Spleen (tissue), 11 donors: Measurements from ENCODE around the gene TENT5A. TPM values are rescaled to one million over a fixed set of nuclear protein-coding genes. Genes with fewer than 3 reads are reported as not detected.
"Not testable (repeated sequence)": the region's sequence is repeated elsewhere in the genome, so short reads cannot be mapped to it uniquely, and the experiment has no call there.

Experiments
- DNase-seq: peaks from one replicate; pipeline ENCODE4 v3.0.0-alpha.2; 2020
- H3K27ac ChIP-seq, 8 donors: fragments of 200-600 bp; sonication (generic) in 7 of 8; 1 replicate in 4 of 8; 2 replicates in 4 of 8; pipeline versions ENCODE4 v1.5.0 to v1.8.0; 2016 to 2021; ENCODE audit warnings: inconsistent platforms in 4 of 8, mild to moderate bottlenecking in 4 of 8, moderate library complexity in 1 of 8
- H3K27me3 ChIP-seq, 7 donors: fragments of 200-600 bp; sonication (generic) in 6 of 7; replicated peaks in 1 of 7; 1 replicate in 4 of 7; 2 replicates in 3 of 7; pipeline versions ENCODE4 v1.5.0 to v1.8.0; 2016 to 2021; ENCODE audit warnings: inconsistent platforms in 3 of 7, mild to moderate bottlenecking in 1 of 7
- H3K36me3 ChIP-seq, 6 donors: fragments of 200-600 bp; sonication (generic) in 5 of 6; 1 replicate in 4 of 6; 2 replicates in 2 of 6; pipeline versions ENCODE4 v1.5.0 to v1.8.0; 2016 to 2021; ENCODE audit warnings: inconsistent platforms in 2 of 6
- H3K4me1 ChIP-seq, 6 donors: fragments of 200-600 bp; sonication (generic) in 5 of 6; 1 replicate in 3 of 6; 2 replicates in 3 of 6; pipeline versions ENCODE4 v1.5.0 to v1.8.0; 2016 to 2021; ENCODE audit warnings: inconsistent platforms in 3 of 6
- H3K4me3 ChIP-seq, 8 donors: fragments of 200-600 bp; sonication (generic) in 7 of 8; 1 replicate in 4 of 8; 2 replicates in 4 of 8; pipeline versions ENCODE4 v1.5.0 to v1.8.0; 2016 to 2021; ENCODE audit warnings: inconsistent platforms in 4 of 8, mild to moderate bottlenecking in 4 of 8, moderate library complexity in 2 of 8
- H3K9me3 ChIP-seq, 8 donors: fragments of 200-600 bp; sonication (generic) in 7 of 8; 1 replicate in 4 of 8; 2 replicates in 4 of 8; pipeline versions ENCODE4 v1.5.0 to v1.8.0; 2016 to 2021; ENCODE audit warnings: inconsistent platforms in 4 of 8
- POLR2A ChIP-seq, 3 donors: fragments of 450-650 bp; IDR thresholded peaks; one replicate each; pipeline ENCODE4 v1.5.1; 2017; ENCODE audit warnings: antibody characterized with exemption in 3 of 3, mild to moderate bottlenecking in 1 of 3
- POLR2AphosphoS5 ChIP-seq, 3 donors: sonication (generic); formaldehyde crosslinking; IDR thresholded peaks; one replicate each; pipeline ENCODE4 v1.5.1; 2017; ENCODE audit warnings: antibody characterized with exemption in 3 of 3
- WGBS, 5 donors: extraction: QIAGEN DNeasy Blood & Tissue Kit in 3 of 5; methylation state at CpG; one replicate each; pipeline versions ENCODE4 v1.1.5 to v1.1.7; 2013 to 2018; 5-methylcytosine and 5-hydroxymethylcytosine counted together
- intact Hi-C: fragments of 100-400 bp; cut with DNase I; formaldehyde crosslinking; loops from one replicate; pipeline ENCODE4 v1.15.0; 2023; ENCODE audit warnings: low total_unique reads
- polyA plus RNA-seq, 3 donors: library from polyadenylated mRNA; stranded (reverse); fragments of 200-250 nt; gene quantifications; one replicate each; pipeline ENCODE4 v1.2.1, GENCODE V29; 2013
- total RNA-seq, 7 donors: library from RNA; depleted of rRNA in 3 of 7; stranded (reverse); fragments of >200 nt in 3 of 7; fragmentation: NEBNext Ultra II Directional in 4 of 7; extraction: Animal tissue kit (Norgen Biotek cat#: 25700) in 4 of 7; gene quantifications; one replicate each; pipeline versions ENCODE4 v1.1.0 to v1.2.1, GENCODE V29; 2016 to 2021
- TF ChIP-seq, protein P1 (sequence below), 11 experiments: fragments of 200-600 bp in 7 of 11; fragments of 450-650 bp in 4 of 11; sonication (generic) in 4 of 11; IDR thresholded peaks in 8 of 11; conservative IDR thresholded peaks in 3 of 11; 1 replicate in 7 of 11; 2 replicates in 4 of 11; pipeline versions ENCODE4 v1.4.0 to v1.8.0; 2016 to 2021; ENCODE audit warnings: antibody characterized with exemption in 11 of 11, inconsistent platforms in 4 of 11, mild to moderate bottlenecking in 1 of 11
- donor health status: healthy with polysubstance abuse.
- donor health status: DM: no; HTN: no; CAD: no; lungs with moderate emphysema.
- donor health status: DM: no; HTN: no; CAD: no.
- donor health status: Bipolar disorder and iron deficiency.
- donor health status: healthy.
- donor health status: DM: no; HTN: no; CAD: no.
- donor health status: DM: yes; HTN: yes; CAD: no.

Gene TENT5A
- total and polyA plus RNA-seq, 10 donors = 3.0 to 25.2 (median 15.3) TPM

DNA sequence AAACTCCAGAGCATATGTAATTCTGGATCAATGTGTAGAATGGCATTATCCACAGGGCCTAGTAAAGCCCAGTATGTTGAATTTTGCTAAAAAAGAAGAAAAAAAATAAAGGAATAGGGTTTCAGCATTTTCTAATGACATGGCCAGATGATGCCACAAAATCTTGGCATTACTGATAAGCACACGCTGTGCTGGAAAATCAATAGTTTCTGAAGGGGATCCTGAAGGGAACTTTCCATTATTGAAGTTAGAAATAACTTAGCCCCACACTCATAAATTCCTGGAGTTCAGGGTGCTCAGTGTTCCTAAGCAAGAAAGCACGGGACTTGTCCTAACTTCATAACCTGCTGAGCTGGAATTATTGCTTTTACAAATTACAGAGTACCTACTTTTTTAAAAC, 10.8 kb downstream of the TENT5A start:
- H3K27me3 ChIP-seq = no peaks in the 10 kb centered on the region
- no peak overlapping the region for H3K27ac ChIP-seq
- 85 to 97% (median 94%) methylated on average over 2 of the region's 2 CpGs for WGBS, 5 donors
- no peaks in the 10 kb centered on the region for H3K9me3 ChIP-seq
- no peak for DNase-seq
- H3K4me1 ChIP-seq = peaks cover 13 to 32% (median 20%) of the 10 kb centered on the region in 6 donors
- H3K4me3 ChIP-seq = no peak overlapping the region
- peaks cover 0 to 12% (median 0%) of the 10 kb centered on the region in 6 donors for H3K36me3 ChIP-seq
- intact Hi-C loops = no loop called here
- TF ChIP-seq POLR2AphosphoS5 (IDR thresholded peaks at IDR 0.05) (no peak), POLR2A (IDR thresholded peaks at IDR 0.05) (no peak)
- TF ChIP-seq, protein P1, sequence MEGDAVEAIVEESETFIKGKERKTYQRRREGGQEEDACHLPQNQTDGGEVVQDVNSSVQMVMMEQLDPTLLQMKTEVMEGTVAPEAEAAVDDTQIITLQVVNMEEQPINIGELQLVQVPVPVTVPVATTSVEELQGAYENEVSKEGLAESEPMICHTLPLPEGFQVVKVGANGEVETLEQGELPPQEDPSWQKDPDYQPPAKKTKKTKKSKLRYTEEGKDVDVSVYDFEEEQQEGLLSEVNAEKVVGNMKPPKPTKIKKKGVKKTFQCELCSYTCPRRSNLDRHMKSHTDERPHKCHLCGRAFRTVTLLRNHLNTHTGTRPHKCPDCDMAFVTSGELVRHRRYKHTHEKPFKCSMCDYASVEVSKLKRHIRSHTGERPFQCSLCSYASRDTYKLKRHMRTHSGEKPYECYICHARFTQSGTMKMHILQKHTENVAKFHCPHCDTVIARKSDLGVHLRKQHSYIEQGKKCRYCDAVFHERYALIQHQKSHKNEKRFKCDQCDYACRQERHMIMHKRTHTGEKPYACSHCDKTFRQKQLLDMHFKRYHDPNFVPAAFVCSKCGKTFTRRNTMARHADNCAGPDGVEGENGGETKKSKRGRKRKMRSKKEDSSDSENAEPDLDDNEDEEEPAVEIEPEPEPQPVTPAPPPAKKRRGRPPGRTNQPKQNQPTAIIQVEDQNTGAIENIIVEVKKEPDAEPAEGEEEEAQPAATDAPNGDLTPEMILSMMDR (IDR thresholded peaks at IDR 0.05 in 8 of 11, conservative IDR thresholded peaks at IDR 0.05 in 3 of 11) = no peak

DNA sequence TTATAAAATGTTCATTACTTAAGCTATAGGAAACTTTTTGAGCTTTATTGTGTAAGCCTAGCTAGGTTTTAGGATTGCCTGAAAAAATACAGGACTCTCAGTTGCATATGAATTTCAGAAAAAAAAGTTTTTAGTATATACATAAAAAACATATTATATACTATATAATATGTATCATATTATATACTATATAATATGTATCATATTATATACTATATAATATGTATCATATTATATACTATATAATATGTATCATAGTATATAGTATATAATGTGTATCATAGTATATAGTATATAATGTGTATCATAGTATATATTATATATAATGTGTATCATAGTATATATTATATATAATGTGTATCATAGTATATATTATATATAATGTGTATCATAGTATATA, 11.9 kb downstream of the TENT5A start:
- H3K27me3 ChIP-seq, H3K27ac ChIP-seq, H3K36me3 ChIP-seq, H3K9me3 ChIP-seq, H3K4me3 ChIP-seq, intact Hi-C loops, DNase-seq: not testable (repeated sequence)
- peaks cover 9 to 21% (median 11%) of the 10 kb centered on the region in 6 donors for H3K4me1 ChIP-seq

DNA sequence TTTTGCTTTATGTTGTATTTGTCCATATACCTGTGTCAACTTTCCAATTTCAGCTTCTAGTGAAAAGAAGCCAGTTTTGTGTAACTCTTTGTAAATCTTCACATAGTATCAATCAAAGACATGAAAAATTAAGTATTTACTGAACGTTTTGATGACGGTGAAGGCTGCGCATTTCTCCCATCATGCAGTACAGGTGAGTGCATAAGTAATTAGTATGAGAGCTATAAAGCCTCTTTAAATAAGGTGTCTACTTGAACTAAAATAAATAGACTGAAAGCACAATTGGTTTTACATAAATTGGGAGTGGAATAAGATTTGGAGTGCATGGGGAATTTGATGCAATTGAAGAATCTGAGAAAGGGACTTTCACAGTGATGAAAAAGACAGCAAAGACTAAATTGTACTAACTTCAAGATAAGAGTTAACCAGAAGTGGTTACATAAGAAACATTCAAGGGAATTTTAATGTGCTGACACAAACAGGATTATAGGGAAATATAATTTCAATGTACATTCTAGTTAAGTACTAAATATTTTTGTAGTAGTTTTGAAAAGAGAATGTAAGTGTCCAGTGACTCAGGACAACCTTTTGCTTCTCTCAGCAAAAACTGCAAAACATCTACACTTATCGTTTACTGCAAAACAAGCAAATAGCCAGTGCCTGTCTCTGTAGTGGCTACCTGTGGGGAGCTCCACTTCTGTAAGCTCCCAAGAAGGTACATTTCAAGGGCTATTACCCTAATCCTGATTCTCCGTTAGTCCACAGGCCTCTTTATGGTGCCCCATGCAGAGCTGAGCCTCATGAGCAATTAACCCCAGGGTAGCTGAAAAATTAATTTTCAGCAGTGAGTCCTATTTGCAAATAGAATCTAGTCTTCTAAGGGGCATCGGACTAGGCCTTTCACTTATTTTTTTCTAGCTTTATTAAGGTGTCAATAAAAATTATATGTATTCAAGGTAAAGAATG, 13.0 kb downstream of the TENT5A start:
- intact Hi-C loops = no loop called here
- no peak overlapping the region for H3K4me3 ChIP-seq
- DNase-seq = no peak
- H3K9me3 ChIP-seq = peaks cover 0 to 9% (median 0%) of the 10 kb centered on the region in 8 donors
- no peak overlapping the region for H3K27ac ChIP-seq
- no peaks in the 10 kb centered on the region for H3K36me3 ChIP-seq
- TF ChIP-seq POLR2A (IDR thresholded peaks at IDR 0.05) (no peak), POLR2AphosphoS5 (IDR thresholded peaks at IDR 0.05) (no peak)
- TF ChIP-seq, protein P1 (IDR thresholded peaks at IDR 0.05 in 8 of 11, conservative IDR thresholded peaks at IDR 0.05 in 3 of 11) = no peak
- no peaks in the 10 kb centered on the region for H3K27me3 ChIP-seq
- WGBS, 5 donors = 89 to 93% (median 91%) methylated on average over 6 of the region's 6 CpGs
- peaks cover under 1 to 10% (median 5%) of the 10 kb centered on the region in 6 donors for H3K4me1 ChIP-seq

DNA sequence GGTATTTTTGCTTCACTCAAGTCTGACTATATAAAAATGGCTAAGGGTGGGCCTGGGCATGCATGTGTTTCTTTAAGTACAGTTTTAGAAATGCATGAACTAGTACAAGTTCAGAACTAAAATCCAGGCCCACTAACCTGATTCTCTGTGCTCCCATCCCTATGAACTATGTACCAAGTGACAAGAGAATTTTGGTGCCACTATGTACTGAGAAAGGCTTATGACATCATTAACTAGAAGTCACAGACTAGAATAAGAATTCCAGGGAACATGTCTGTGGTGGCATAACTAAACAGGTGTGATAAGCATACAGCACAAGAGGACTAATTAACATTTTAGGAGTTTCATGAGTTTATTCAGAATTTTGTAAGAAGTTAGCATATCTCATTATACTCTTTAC, 16.1 kb downstream of the TENT5A start:
- Histone ChIP-seq H3K27ac (no peak overlapping the region), H3K27me3 (no peaks in the 10 kb centered on the region), H3K9me3 (peaks cover 0 to 9% (median 0%) of the 10 kb centered on the region in 8 donors), H3K4me1 (peaks cover 0 to 4% (median 0%) of the 10 kb centered on the region in 6 donors), H3K36me3 (no peaks in the 10 kb centered on the region), H3K4me3 (no peak overlapping the region)
- no peak for DNase-seq
- no peak for TF ChIP-seq POLR2A (IDR thresholded peaks at IDR 0.05)
- TF ChIP-seq, protein P1 (IDR thresholded peaks at IDR 0.05 in 8 of 11, conservative IDR thresholded peaks at IDR 0.05 in 3 of 11) = no peak
- no peak for TF ChIP-seq POLR2AphosphoS5 (IDR thresholded peaks at IDR 0.05)
- intact Hi-C loops = no loop called here
